ENCODE measurements around the gene EVI5L.

Gene EVI5L

GRCh38 chr19:7817801-7818200, 12.2 kb upstream of the EVI5L start:
- no peak for DNase-seq (ENCODE audit: low spot score)

DNA sequence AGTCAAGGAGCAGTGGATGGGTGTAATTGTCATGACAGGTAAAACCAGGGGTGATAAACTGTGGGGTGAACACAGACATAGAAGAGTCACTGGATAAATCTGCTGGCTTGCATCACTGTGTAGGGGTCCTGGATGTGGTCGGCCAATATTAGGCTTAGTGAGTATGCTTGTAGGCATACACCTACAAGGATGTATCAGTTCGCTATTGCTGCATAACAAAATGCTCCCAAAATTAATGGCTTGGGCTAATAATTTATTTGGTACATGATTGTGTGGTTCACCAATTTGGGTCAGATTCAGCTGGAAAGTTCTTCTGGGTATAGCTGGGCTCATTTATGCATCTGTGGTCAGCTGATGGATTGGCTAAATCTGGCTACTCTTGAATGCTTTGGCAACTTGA, 11.2 kb upstream of the EVI5L start:
- no peak for DNase-seq (ENCODE audit: low spot score)

GRCh38 chr19:7819337-7819736, 10.7 kb upstream of the EVI5L start:
- no peak for DNase-seq (ENCODE audit: low spot score)

DNA sequence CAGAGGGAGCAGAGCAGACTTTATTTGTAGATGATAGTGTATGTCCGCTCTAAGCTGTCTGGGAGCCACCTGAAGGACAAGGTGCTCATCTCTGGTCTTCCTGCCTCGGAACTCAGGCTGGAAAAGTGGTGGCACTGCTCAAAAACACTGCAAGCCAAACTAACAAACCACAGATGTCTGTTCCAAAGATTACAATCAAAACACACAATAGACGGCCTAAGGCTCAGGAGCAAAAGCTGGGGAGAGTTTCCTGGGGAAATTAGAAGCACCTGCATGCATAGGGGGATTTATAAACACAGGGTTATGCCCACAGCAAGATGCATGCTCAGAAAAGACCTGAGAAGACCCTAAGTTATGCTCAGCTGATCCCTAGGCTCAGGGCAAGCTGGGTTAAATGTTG, 9.4 kb upstream of the EVI5L start:
- DNase-seq (ENCODE audit: low spot score), result no peak

DNA sequence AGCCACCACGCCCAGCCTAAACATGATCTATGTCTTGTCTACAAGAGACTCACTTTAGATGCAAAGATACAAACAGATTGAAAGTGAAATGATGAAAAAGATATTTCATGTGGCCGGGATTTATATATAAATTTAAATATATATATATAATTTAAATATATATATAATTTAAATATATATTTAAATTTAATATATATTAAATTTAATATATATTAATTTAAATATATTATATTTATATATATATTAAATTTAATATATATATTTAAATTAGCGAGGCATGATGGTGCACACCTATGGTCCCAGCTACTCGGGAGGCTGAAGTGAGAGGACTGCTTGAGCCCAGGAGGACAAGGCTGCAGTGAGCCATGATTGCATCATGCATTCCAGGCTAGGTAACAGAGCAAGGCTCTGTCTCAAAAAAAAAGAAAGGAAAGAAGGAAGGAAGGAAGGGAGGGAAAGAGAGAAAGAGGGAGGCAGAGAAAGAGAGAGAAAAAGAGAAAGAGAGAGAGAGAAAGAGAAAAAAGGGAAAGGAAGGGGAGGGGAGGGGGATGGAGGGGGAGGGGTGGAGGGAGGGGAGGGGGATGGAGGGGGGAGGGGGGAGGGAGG, 7.0 kb upstream of the EVI5L start:
- DNase-seq (ENCODE audit: low spot score), result no peak

- no peak for DNase-seq (ENCODE audit: low spot score)
Measured at GRCh38 chr19:7823686-7824301, 6.2 kb upstream of the EVI5L start.

- DNase-seq (ENCODE audit: low spot score), result no peak
Measured at GRCh38 chr19:7829166-7829520, 875 bp upstream of the EVI5L start.

GRCh38 chr19:7830272-7830771, 304 bp downstream of the EVI5L start:
- DNase-seq (ENCODE audit: low spot score), result no peak

DNA sequence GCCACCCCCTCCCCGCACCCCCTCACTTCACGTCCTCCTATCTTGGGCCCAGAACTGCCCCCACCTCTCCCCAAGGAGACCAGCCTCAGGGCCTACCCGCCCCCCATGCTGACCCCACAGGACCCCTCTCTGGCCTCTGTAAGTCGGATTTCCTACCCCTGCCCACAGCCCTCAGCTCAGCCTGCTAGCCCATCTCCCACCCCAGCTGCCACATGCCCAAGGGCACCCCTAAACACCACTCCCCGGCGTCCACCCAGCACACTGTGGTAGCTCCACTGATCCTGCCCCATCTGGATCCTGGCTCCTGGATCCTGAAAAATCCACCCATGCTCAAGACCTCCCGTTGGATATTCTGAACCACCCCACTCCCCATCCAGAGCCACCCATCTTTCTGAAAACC, 805 bp downstream of the EVI5L start:
- no peak for DNase-seq (ENCODE audit: low spot score)

DNA sequence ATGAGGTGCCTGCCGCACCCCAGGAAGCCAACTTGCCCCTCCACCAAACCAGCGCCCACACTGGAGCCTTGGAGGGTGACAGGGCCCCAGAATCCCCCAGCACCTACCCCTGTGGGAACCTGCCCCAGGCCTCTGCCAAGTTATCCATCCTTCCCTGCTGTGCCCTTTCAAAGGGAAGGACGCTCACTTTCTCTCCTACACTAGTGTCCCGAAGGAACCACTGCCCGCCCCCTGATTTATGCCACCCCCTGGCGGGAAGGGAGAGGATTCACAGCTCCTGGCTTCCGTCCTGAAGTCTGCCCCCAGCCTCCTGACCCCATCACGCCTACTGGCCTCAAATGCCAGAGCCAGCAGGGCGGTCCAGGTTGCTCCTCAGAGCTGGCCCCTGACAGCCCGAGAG, 1.4 kb downstream of the EVI5L start:
- no peak for DNase-seq (ENCODE audit: low spot score)

DNA sequence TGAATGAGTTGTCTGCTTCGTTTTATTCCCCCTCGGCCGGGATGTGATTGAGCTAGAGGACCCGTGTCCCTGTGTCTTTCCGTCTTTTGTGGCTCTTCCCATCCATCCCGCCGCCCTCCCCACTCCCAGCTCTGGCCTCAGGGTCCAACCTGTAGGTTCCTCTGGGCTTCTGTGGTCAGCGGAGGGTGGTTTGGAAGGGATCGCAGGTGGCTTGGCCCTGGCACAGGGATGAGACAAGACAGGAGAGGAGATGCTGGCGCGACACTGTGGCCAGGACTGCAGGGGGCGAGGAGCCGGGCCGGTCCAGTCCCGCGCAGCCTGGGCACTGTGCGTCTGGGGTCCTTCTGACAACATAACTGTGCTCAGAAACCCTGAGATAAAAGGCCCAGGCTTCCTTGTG, 2.0 kb downstream of the EVI5L start:
- DNase-seq (ENCODE audit: low spot score), result no peak

- DNase-seq (ENCODE audit: low spot score), result no peak
Measured at GRCh38 chr19:7832781-7833180, 2.8 kb downstream of the EVI5L start.

DNA sequence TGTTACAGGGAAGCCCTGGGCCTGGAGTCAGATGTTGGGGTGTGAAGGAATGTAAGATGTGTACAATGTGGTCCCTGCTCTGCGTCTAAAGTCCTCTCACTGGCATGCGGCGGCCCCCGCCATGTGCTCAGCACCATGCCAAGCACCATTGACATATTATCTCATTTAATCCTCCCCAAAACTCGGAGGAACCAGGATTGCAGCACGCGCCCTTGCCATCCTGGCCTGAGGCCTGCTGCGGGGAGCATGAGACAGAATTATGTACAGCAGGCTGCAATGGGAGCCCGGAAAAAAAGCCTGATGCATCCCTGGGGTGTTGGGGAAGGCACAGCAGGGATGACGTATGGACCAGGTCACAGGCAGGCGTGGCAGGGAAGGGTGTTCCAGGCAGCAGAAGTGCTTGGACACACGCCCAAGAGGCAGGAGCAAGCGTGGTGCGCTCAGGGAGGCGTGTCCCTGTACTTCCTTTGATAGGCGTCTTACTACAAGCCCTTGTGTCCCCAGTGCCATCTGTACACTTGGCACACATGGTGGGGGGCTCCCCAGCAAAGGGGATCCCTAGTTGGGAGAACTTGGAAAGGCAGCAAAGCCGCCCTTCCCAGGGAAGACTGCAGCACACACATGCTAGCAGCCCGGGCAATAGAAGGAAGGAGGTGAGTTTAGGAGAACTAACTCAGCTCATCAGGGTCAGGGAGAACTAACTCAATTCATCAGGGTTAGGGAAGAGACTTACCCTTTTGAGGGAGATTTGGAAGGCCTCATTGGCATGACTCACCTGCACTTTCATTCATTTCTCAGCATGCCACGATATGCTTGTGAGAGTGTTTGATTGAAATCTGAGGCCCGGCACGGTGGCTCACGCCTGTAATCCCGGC, 3.4 kb downstream of the EVI5L start:
- DNase-seq (ENCODE audit: low spot score), result no peak

DNA sequence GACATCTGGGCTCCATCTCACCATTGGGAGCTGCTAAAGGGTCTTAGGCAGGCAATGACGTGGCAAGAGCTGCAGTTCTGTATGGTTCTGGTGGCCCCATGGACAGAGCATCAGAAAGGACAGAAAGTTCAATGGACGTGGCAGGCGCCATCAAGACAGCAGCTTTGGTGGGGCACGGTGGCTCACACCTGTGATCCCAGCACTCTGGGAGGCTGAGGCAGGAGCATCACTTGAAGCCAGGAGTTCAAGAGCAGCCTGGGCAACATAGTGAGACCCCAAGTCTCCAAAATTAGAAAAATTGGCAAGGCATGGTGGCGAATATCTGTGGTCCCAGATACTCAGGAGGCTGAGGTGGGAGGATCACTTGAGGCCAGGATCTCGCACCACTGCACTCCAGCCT, 9.5 kb downstream of the EVI5L start:
- no peak for DNase-seq (ENCODE audit: low spot score)

- DNase-seq (ENCODE audit: low spot score), result no peak
Measured at GRCh38 chr19:7840629-7841028, 10.6 kb downstream of the EVI5L start.

DNA sequence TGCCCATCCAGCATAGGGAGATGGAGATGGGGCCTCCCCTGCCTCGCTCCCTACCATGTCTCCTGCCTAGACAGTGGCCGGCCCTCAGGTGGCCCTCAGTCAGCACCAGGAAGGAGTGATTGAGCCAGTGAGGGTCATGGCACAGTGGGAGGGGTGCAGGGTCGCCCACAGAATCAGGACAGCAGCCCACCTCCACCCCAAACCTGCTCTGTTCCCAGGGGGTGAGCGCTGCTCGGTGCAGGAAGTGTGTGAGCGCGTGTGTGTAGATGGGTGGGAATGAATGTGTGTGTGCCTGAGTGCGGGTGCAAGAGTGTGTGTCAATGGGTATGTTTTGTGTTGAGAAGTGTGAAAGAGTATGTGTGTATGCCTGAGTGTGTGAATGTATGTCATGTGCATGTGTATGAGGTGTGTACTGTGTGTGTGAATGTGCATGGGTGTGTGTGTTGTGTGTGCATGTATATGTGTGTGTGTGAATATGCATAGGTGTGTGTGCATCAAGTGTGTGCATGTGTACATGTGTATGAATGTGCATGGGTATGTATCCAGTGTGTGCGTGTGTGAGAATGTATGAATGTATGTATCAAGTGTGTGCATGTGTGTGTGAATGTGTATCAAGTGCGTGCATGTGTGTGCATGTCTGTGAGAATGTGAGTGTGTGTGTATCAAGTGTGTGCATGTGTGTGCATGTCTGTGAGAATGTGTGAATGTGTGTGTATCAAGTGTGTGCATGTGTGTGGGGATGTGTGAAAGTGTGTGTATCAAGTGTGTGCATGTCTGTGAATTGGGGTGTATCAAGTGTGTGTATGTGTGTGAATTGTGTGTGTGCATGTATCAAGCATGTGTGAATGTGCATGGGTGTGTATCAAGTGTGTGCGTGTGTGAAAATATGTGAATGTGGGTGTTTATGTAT, 12.0 kb downstream of the EVI5L start:
- DNase-seq (ENCODE audit: low spot score), result no peak

DNA sequence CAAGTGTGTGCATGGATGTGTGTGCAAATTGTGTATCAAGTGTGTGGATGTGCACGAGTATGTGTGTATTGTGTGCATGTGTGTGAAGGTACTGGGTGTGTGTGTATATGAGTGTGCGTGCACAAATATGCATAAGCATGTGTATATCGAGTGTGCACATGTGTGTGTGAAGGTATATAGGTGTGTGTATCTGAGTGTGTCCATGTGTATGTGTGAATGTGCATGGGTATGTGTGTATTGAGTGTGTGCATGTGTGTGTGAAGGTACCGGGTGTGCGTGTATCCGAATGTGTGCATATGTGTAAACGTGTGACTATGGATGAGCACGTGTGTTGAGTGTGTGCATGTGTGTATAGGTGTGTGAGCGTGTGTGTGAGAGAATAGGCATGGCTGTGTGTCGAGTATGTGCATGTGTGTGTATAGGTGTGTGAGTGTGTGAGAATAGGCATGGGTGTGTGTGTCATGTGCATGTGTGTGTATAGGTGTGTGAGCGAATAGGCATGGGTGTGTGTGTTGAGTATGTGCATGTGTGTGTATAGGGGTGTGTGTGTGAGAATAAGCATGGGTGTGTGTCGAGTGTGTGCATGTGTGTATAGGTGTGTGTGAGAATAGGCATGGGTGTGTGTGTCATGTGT, 12.8 kb downstream of the EVI5L start:
- no peak for DNase-seq (ENCODE audit: low spot score)

GRCh38 chr19:7843521-7843920, 13.5 kb downstream of the EVI5L start:
- no peak for DNase-seq (ENCODE audit: low spot score)

DNA sequence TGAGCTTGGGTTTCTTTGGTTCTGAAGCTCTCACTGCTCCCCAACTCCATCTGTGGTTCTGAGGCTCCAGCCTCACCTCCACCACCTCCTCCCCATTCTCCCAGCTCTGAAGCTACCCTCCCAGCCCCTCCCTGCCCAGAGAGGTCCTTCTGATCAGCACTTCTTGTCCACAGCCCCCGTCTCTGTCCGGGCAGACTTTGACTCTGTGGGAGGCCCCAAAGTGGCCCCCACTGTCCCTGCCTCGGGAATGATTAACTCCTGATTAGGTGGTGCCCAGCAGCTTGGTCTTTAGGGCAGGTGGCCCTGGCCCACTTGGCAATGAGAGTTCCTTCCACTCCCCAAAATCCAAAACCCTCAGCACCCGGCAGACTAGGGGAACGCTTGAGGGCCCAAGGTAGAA, 14.4 kb downstream of the EVI5L start:
- no peak for DNase-seq (ENCODE audit: low spot score)

DNA sequence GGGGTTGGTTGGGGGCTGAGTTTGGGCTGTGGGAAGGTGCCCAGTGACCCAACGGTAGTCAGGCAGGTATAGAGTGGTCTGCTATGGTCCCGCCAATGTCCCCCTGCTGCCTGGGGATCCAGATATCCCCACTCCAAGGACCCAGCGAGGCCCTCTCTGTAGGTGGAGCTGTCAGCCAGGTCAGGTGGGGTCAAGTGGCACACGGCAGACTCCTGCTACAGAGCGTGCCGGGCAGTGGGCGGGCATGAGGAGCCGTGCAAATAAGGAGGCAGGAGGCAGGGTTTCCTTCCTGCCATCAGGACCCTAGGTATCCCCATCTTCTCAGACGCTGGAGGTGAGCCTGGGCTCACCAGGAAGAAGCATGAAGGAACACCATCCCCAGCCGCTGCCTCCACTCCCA, 14.9 kb downstream of the EVI5L start:
- no peak for DNase-seq (ENCODE audit: low spot score)

DNA sequence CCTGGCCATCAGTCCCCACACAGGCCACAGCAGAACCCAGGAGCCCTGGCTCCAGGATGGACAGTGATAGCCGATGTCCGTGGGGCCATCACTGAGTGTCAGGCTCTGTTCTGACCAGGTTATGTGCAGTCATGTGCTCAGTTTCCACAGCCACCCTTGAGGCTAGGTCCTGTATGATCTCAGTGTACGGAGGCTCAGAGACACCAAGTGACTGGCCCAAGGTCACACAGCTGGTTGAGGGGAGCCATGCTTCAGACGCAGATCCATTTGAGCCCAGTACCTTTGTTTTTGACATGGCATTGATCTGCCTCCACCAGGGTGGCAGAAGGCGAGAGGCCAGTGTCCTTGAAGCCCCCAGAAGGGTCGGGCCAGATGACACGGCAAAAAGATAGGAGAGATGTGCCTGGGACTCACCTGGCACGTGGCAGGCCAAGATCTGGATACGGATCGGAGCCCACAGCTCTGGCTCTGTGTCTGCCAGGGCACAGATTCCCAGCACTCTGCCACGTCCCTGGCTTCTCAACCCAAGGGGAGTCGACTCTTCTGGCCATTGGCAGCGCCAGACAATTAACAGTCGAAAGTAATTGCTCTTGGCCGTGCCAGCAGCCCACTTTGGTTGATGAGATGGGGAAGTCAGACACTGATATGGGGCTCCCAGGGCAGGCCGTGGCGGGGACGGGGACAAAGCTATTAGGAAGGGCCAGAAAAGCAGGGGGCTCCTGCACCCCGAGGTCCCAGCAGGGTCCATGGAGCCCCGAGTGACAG, 15.6 kb downstream of the EVI5L start:
- no peak for DNase-seq (ENCODE audit: low spot score)

Data from NAMALWA (cell line).